Stimulated activated CD4-positive, alpha-beta T cell treated with anti-CD3 and anti-CD28 coated beads, TNF-alpha, amount 100 ng/mL, for 4 hours (primary cell): Measurements from ENCODE around the gene P2RX6.
"Not testable (repeated sequence)": the region's sequence is repeated elsewhere in the genome, so short reads cannot be mapped to it uniquely, and the experiment has no call there.

Experiments used
- DNase-seq, 3 experiments: peaks; one replicate each; pipeline ENCODE4 v3.0.0-alpha.2; 2020; ENCODE audit warnings: low read depth in 3 of 3

P2RX6 gene

GRCh38 chr22:21014726-21015465, at the start of gene P2RX6:
P2RX6 (plus strand) TSS chr22:21015165; CDS start chr22:21015175, 10 bp downstream.
- DNase-seq = no peak

GRCh38 chr22:20965888-20966855, 48.8 kb upstream of the P2RX6 start:
- no peak for DNase-seq

- DNase-seq = no peak
These were observed 47.9 kb upstream of the P2RX6 start, which contains the start of gene AIFM3 for GRCh38 chr22:20966883-20967696. AIFM3 (plus strand) TSS chr22:20967255; CDS start chr22:20967945, 690 bp downstream.

GRCh38 chr22:20967697-20968211, 47.2 kb upstream of the P2RX6 start:
- DNase-seq = no peak

- DNase-seq = no peak
These were observed 46.5 kb upstream of the P2RX6 start for GRCh38 chr22:20968281-20968977.

GRCh38 chr22:20970939-20971657, 43.9 kb upstream of the P2RX6 start:
- no peak for DNase-seq

- DNase-seq = not testable (repeated sequence)
These were observed 42.8 kb upstream of the P2RX6 start for GRCh38 chr22:20972014-20972694.

- no peak for DNase-seq
These were observed 41.9 kb upstream of the P2RX6 start for GRCh38 chr22:20972933-20973577.

- no peak for DNase-seq
These were observed 41.2 kb upstream of the P2RX6 start for GRCh38 chr22:20973634-20974286.

GRCh38 chr22:20974336-20974955, 40.5 kb upstream of the P2RX6 start:
- DNase-seq = no peak

GRCh38 chr22:20975541-20976290, 39.2 kb upstream of the P2RX6 start:
- no peak for DNase-seq

GRCh38 chr22:20976291-20976877, 38.6 kb upstream of the P2RX6 start:
- DNase-seq = no peak

GRCh38 chr22:20977019-20977418, 37.9 kb upstream of the P2RX6 start:
- DNase-seq = no peak

GRCh38 chr22:20977516-20978170, 37.3 kb upstream of the P2RX6 start:
- DNase-seq = no peak

- no peak for DNase-seq
These were observed 36.5 kb upstream of the P2RX6 start for GRCh38 chr22:20978419-20978818.

- peak; percentile 38 to 58 (median 51) for DNase-seq
These were observed 35.6 kb upstream of the P2RX6 start for GRCh38 chr22:20979243-20979809.
